ENCODE data around the gene IP6K3. TPM values are rescaled to one million over a fixed set of nuclear protein-coding genes. Genes with fewer than 3 reads are reported as not detected.

Gene IP6K3
- total RNA-seq, 1 experiment from 2014 or later = not detected

GRCh38 chr6:33682341-33682740 lies 64.4 kb downstream of the IP6K3 start:
- Histone ChIP-seq H3K9me3 (ENCODE audit: low read length) (no peaks in the 10 kb centered on the region), H2AFZ (ENCODE audit: low read length) (no peak overlapping the region), H3K4me1 (ENCODE audit: low read length) (no peaks in the 10 kb centered on the region), H3K27ac (ENCODE audit: low read length) (no peak overlapping the region), H3K9ac (ENCODE audit: low read length) (no peak overlapping the region), H3K4me2 (ENCODE audit: low read depth, low read length, poor library complexity, severe bottlenecking) (no peak overlapping the region), H3K27me3 (ENCODE audit: low read length) (no peaks in the 10 kb centered on the region), H3K4me3 (ENCODE audit: low read length) (no peak overlapping the region), H3K9me2 (replicated peaks; ENCODE audit: insufficient read depth, low read length) (no peaks in the 10 kb centered on the region), H3K36me3 (ENCODE audit: insufficient read depth, low read length) (no peaks in the 10 kb centered on the region), H3K79me2 (ENCODE audit: low read length) (no peaks in the 10 kb centered on the region), H4K20me1 (ENCODE audit: insufficient read depth, low read depth, low read length) (no peaks in the 10 kb centered on the region)
- DNase-seq = no peak

- Histone ChIP-seq H3K9me2 (replicated peaks; ENCODE audit: insufficient read depth, low read length) (no peaks in the 10 kb centered on the region), H3K4me3 (ENCODE audit: low read length) (no peak overlapping the region), H3K9ac (ENCODE audit: low read length) (no peak overlapping the region), H2AFZ (ENCODE audit: low read length) (no peak overlapping the region), H3K4me2 (ENCODE audit: low read depth, low read length, poor library complexity, severe bottlenecking) (no peak overlapping the region), H3K27ac (ENCODE audit: low read length) (no peak overlapping the region), H4K20me1 (ENCODE audit: insufficient read depth, low read depth, low read length) (no peaks in the 10 kb centered on the region), H3K9me3 (ENCODE audit: low read length) (no peaks in the 10 kb centered on the region), H3K27me3 (ENCODE audit: low read length) (no peaks in the 10 kb centered on the region), H3K36me3 (ENCODE audit: insufficient read depth, low read length) (no peaks in the 10 kb centered on the region), H3K4me1 (ENCODE audit: low read length) (no peaks in the 10 kb centered on the region), H3K79me2 (ENCODE audit: low read length) (no peaks in the 10 kb centered on the region)
- no peak for DNase-seq
Observed at GRCh38 chr6:33679761-33680160, 66.9 kb downstream of the IP6K3 start.

- H3K36me3 ChIP-seq (ENCODE audit: insufficient read depth, low read length) = no peaks in the 10 kb centered on the region
- DNase-seq = no peak
Observed at GRCh38 chr6:33678932-33679490, 67.7 kb downstream of the IP6K3 start.

GRCh38 chr6:33678233-33678931 lies 68.3 kb downstream of the IP6K3 start:
- H3K4me1 ChIP-seq (ENCODE audit: low read length) = no peaks in the 10 kb centered on the region
- no peak overlapping the region for H3K4me2 ChIP-seq (ENCODE audit: low read depth, low read length, poor library complexity, severe bottlenecking)
- H3K27me3 ChIP-seq (ENCODE audit: low read length) = no peaks in the 10 kb centered on the region
- no peak overlapping the region for H3K9ac ChIP-seq (ENCODE audit: low read length)
- H3K9me3 ChIP-seq (ENCODE audit: low read length) = no peaks in the 10 kb centered on the region
- DNase-seq = no peak
- no peak overlapping the region for H3K27ac ChIP-seq (ENCODE audit: low read length)
- H3K79me2 ChIP-seq (ENCODE audit: low read length) = no peaks in the 10 kb centered on the region
- H3K36me3 ChIP-seq (ENCODE audit: insufficient read depth, low read length) = no peaks in the 10 kb centered on the region
- H3K4me3 ChIP-seq (ENCODE audit: low read length) = no peak overlapping the region
- H4K20me1 ChIP-seq (ENCODE audit: insufficient read depth, low read depth, low read length) = no peaks in the 10 kb centered on the region
- H3K9me2 ChIP-seq (replicated peaks; ENCODE audit: insufficient read depth, low read length) = no peaks in the 10 kb centered on the region
- no peak overlapping the region for H2AFZ ChIP-seq (ENCODE audit: low read length)

More at GRCh38 chr6:33678932-33679490, 67.7 kb downstream of the IP6K3 start:
- Histone ChIP-seq H4K20me1 (ENCODE audit: insufficient read depth, low read depth, low read length) (no peaks in the 10 kb centered on the region), H2AFZ (ENCODE audit: low read length) (no peak overlapping the region), H3K79me2 (ENCODE audit: low read length) (no peaks in the 10 kb centered on the region), H3K4me2 (ENCODE audit: low read depth, low read length, poor library complexity, severe bottlenecking) (no peak overlapping the region), H3K4me1 (ENCODE audit: low read length) (no peaks in the 10 kb centered on the region), H3K9ac (ENCODE audit: low read length) (no peak overlapping the region), H3K4me3 (ENCODE audit: low read length) (no peak overlapping the region), H3K27me3 (ENCODE audit: low read length) (no peaks in the 10 kb centered on the region), H3K9me2 (replicated peaks; ENCODE audit: insufficient read depth, low read length) (no peaks in the 10 kb centered on the region), H3K9me3 (ENCODE audit: low read length) (no peaks in the 10 kb centered on the region), H3K27ac (ENCODE audit: low read length) (no peak overlapping the region)

GRCh38 chr6:33677689-33678088 lies 69.0 kb downstream of the IP6K3 start:
- H3K27ac ChIP-seq (ENCODE audit: low read length) = no peak overlapping the region
- no peak overlapping the region for H2AFZ ChIP-seq (ENCODE audit: low read length)
- H3K27me3 ChIP-seq (ENCODE audit: low read length) = no peaks in the 10 kb centered on the region
- no peaks in the 10 kb centered on the region for H3K9me2 ChIP-seq (replicated peaks; ENCODE audit: insufficient read depth, low read length)
- H3K36me3 ChIP-seq (ENCODE audit: insufficient read depth, low read length) = no peaks in the 10 kb centered on the region
- H4K20me1 ChIP-seq (ENCODE audit: insufficient read depth, low read depth, low read length) = no peaks in the 10 kb centered on the region
- no peak for DNase-seq
- no peaks in the 10 kb centered on the region for H3K79me2 ChIP-seq (ENCODE audit: low read length)
- H3K4me2 ChIP-seq (ENCODE audit: low read depth, low read length, poor library complexity, severe bottlenecking) = no peak overlapping the region
- no peak overlapping the region for H3K9ac ChIP-seq (ENCODE audit: low read length)
- H3K9me3 ChIP-seq (ENCODE audit: low read length) = no peaks in the 10 kb centered on the region
- H3K4me3 ChIP-seq (ENCODE audit: low read length) = no peak overlapping the region
- no peaks in the 10 kb centered on the region for H3K4me1 ChIP-seq (ENCODE audit: low read length)

- no peaks in the 10 kb centered on the region for H3K9me3 ChIP-seq (ENCODE audit: low read length)
- H3K4me1 ChIP-seq (ENCODE audit: low read length) = no peaks in the 10 kb centered on the region
- H4K20me1 ChIP-seq (ENCODE audit: insufficient read depth, low read depth, low read length) = no peaks in the 10 kb centered on the region
- H3K4me3 ChIP-seq (ENCODE audit: low read length) = no peak overlapping the region
- no peaks in the 10 kb centered on the region for H3K27me3 ChIP-seq (ENCODE audit: low read length)
- H3K4me2 ChIP-seq (ENCODE audit: low read depth, low read length, poor library complexity, severe bottlenecking) = no peak overlapping the region
- H3K27ac ChIP-seq (ENCODE audit: low read length) = no peak overlapping the region
- no peaks in the 10 kb centered on the region for H3K79me2 ChIP-seq (ENCODE audit: low read length)
- no peak overlapping the region for H2AFZ ChIP-seq (ENCODE audit: low read length)
- H3K9me2 ChIP-seq (replicated peaks; ENCODE audit: insufficient read depth, low read length) = no peaks in the 10 kb centered on the region
- no peak overlapping the region for H3K9ac ChIP-seq (ENCODE audit: low read length)
- DNase-seq = no peak
- H3K36me3 ChIP-seq (ENCODE audit: insufficient read depth, low read length) = no peaks in the 10 kb centered on the region
Observed at GRCh38 chr6:33677143-33677660, 69.5 kb downstream of the IP6K3 start.

- no peak overlapping the region for H2AFZ ChIP-seq (ENCODE audit: low read length)
Observed at GRCh38 chr6:33676416-33677142, 70.1 kb downstream of the IP6K3 start.

GRCh38 chr6:33675968-33676367 lies 70.7 kb downstream of the IP6K3 start:
- H3K9me2 ChIP-seq (replicated peaks; ENCODE audit: insufficient read depth, low read length) = no peaks in the 10 kb centered on the region
- H3K9ac ChIP-seq (ENCODE audit: low read length) = no peak overlapping the region
- H4K20me1 ChIP-seq (ENCODE audit: insufficient read depth, low read depth, low read length) = no peaks in the 10 kb centered on the region
- no peaks in the 10 kb centered on the region for H3K79me2 ChIP-seq (ENCODE audit: low read length)
- no peaks in the 10 kb centered on the region for H3K9me3 ChIP-seq (ENCODE audit: low read length)
- H3K36me3 ChIP-seq (ENCODE audit: insufficient read depth, low read length) = no peaks in the 10 kb centered on the region
- no peak overlapping the region for H3K4me3 ChIP-seq (ENCODE audit: low read length)
- no peak overlapping the region for H3K27ac ChIP-seq (ENCODE audit: low read length)
- DNase-seq = no peak
- H3K27me3 ChIP-seq (ENCODE audit: low read length) = no peaks in the 10 kb centered on the region
- H3K4me2 ChIP-seq (ENCODE audit: low read depth, low read length, poor library complexity, severe bottlenecking) = no peak overlapping the region
- H3K4me1 ChIP-seq (ENCODE audit: low read length) = no peaks in the 10 kb centered on the region
- H2AFZ ChIP-seq (ENCODE audit: low read length) = no peak overlapping the region

More at GRCh38 chr6:33676416-33677142, 70.1 kb downstream of the IP6K3 start:
- Histone ChIP-seq H3K9me2 (replicated peaks; ENCODE audit: insufficient read depth, low read length) (no peaks in the 10 kb centered on the region), H3K9ac (ENCODE audit: low read length) (no peak overlapping the region), H3K79me2 (ENCODE audit: low read length) (no peaks in the 10 kb centered on the region), H3K4me3 (ENCODE audit: low read length) (no peak overlapping the region), H3K4me1 (ENCODE audit: low read length) (no peaks in the 10 kb centered on the region), H3K36me3 (ENCODE audit: insufficient read depth, low read length) (no peaks in the 10 kb centered on the region), H3K27ac (ENCODE audit: low read length) (no peak overlapping the region), H3K9me3 (ENCODE audit: low read length) (no peaks in the 10 kb centered on the region), H4K20me1 (ENCODE audit: insufficient read depth, low read depth, low read length) (no peaks in the 10 kb centered on the region), H3K4me2 (ENCODE audit: low read depth, low read length, poor library complexity, severe bottlenecking) (no peak overlapping the region), H3K27me3 (ENCODE audit: low read length) (no peaks in the 10 kb centered on the region)
- no peak for DNase-seq
